ENCODE data around the gene PHKA2.

- no peak for TF ChIP-seq CTCF (IDR thresholded peaks at IDR 0.05)
- no peak for TF ChIP-seq POLR2A (IDR thresholded peaks at IDR 0.05)
These were observed 42.0 kb downstream of the PHKA2 start for GRCh38 chrX:18941896-18942295.
